CD4-positive, alpha-beta T cell treated with Interleukin-4 for 1 hour (primary cell): ENCODE data around the gene LTC4S.
"Not testable (repeated sequence)": the region's sequence is repeated elsewhere in the genome, so short reads cannot be mapped to it uniquely, and the experiment has no call there.

Source experiments
- DNase-seq, 2 donors: peaks; one replicate each; pipeline ENCODE4 v3.0.0-alpha.2; 2020 to 2022

Gene LTC4S

GRCh38 chr5:179793468-179794139 is at the start of gene LTC4S:
Gene LTC4S, plus strand, starts transcription at chr5:179793986. Its CDS starts 95 bp downstream, at chr5:179794081.
- peak; percentile 64 to 69 for DNase-seq

- not testable (repeated sequence) for DNase-seq
Measured at GRCh38 chr5:179744106-179744505, 49.7 kb upstream of the LTC4S start.

GRCh38 chr5:179746872-179747271 is 46.9 kb upstream of the LTC4S start:
- DNase-seq: no peak

GRCh38 chr5:179747811-179748210 is 46.0 kb upstream of the LTC4S start:
- no peak for DNase-seq

GRCh38 chr5:179749857-179750508 is 43.8 kb upstream of the LTC4S start:
- no peak for DNase-seq

GRCh38 chr5:179753971-179754370 is 39.8 kb upstream of the LTC4S start:
- no peak for DNase-seq

GRCh38 chr5:179755022-179755421 is 38.8 kb upstream of the LTC4S start:
- DNase-seq: no peak

GRCh38 chr5:179758955-179759354 is 34.8 kb upstream of the LTC4S start:
- no peak for DNase-seq

GRCh38 chr5:179759581-179760551 is 33.9 kb upstream of the LTC4S start:
- DNase-seq: no peak

- peak; percentile 31 to 33 for DNase-seq
Measured at GRCh38 chr5:179762079-179762780, 31.6 kb upstream of the LTC4S start.

GRCh38 chr5:179762781-179763176 is 31.0 kb upstream of the LTC4S start:
- DNase-seq: no peak

GRCh38 chr5:179763215-179763945 is 30.4 kb upstream of the LTC4S start:
- peak; percentile 59 to 71 for DNase-seq

GRCh38 chr5:179764056-179764455 is 29.7 kb upstream of the LTC4S start:
- DNase-seq: no peak

GRCh38 chr5:179765400-179765799 is 28.4 kb upstream of the LTC4S start:
- DNase-seq: no peak

- DNase-seq: no peak
Measured at GRCh38 chr5:179766021-179766725, 27.6 kb upstream of the LTC4S start.

- no peak for DNase-seq
Measured at GRCh38 chr5:179766726-179767455, 26.9 kb upstream of the LTC4S start.

- no peak for DNase-seq
Measured at GRCh38 chr5:179767496-179768100, 26.2 kb upstream of the LTC4S start.

- no peak for DNase-seq
Measured at GRCh38 chr5:179768326-179769085, 25.3 kb upstream of the LTC4S start.

GRCh38 chr5:179769271-179769670 is 24.5 kb upstream of the LTC4S start:
- DNase-seq: no peak
